ENCODE results near the gene BLOC1S6. TPM values are rescaled to one million over a fixed set of nuclear protein-coding genes. Genes with fewer than 3 reads are reported as not detected.
"Not testable (repeated sequence)": the region's sequence is repeated elsewhere in the genome, so short reads cannot be mapped to it uniquely, and the experiment has no call there.

Gene BLOC1S6
- total and polyA plus RNA-seq, 7 donors, result 14.3 to 55.2 (median 31.7) TPM

DNA sequence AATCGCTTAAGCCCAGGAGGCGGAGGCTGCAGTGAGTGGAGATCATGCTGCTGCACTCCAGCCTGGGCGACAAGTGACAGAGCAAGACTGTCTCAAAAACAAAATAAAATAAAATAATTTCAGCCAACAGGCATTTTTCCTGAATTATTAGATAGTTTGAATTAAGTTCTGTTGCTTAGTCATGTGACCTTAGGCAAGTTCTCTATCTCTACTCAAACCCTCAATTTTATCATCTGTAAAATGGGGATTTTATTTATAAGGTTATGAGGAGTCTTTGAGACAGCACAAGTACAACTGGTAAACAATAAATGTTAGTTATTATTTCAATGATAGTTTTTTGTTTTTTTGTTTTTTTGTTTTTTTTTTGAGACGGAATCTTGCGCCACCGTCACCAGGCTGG lies 60.6 kb downstream of the BLOC1S6 start:
- Histone ChIP-seq H3K36me3 (ENCODE audit: insufficient read depth in 1 of 2, low read depth in 1 of 2) (peaks cover 0 to 5% of the 10 kb centered on the region in 2 donors), H3K9me3 (no peaks in the 10 kb centered on the region), H3K4me1 (peaks cover 68% of the 10 kb centered on the region), H3K27me3 (ENCODE audit: insufficient read depth in 3 of 3, low read length in 2 of 3) (no peaks in the 10 kb centered on the region), H3K27ac (peak overlapping the region; percentile 97), H3K4me3 (no peak overlapping the region)
- DNase-seq (no peak), ATAC-seq (no peak)
- WGBS, 3 donors, result 96 to 99% (median 98%) methylated on average over 6 of the region's 6 CpGs
- intact Hi-C loops (cut with DNase I), result no loop called here
- TF ChIP-seq, protein P1, sequence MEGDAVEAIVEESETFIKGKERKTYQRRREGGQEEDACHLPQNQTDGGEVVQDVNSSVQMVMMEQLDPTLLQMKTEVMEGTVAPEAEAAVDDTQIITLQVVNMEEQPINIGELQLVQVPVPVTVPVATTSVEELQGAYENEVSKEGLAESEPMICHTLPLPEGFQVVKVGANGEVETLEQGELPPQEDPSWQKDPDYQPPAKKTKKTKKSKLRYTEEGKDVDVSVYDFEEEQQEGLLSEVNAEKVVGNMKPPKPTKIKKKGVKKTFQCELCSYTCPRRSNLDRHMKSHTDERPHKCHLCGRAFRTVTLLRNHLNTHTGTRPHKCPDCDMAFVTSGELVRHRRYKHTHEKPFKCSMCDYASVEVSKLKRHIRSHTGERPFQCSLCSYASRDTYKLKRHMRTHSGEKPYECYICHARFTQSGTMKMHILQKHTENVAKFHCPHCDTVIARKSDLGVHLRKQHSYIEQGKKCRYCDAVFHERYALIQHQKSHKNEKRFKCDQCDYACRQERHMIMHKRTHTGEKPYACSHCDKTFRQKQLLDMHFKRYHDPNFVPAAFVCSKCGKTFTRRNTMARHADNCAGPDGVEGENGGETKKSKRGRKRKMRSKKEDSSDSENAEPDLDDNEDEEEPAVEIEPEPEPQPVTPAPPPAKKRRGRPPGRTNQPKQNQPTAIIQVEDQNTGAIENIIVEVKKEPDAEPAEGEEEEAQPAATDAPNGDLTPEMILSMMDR (IDR thresholded peaks at IDR 0.05), result no peak

DNA sequence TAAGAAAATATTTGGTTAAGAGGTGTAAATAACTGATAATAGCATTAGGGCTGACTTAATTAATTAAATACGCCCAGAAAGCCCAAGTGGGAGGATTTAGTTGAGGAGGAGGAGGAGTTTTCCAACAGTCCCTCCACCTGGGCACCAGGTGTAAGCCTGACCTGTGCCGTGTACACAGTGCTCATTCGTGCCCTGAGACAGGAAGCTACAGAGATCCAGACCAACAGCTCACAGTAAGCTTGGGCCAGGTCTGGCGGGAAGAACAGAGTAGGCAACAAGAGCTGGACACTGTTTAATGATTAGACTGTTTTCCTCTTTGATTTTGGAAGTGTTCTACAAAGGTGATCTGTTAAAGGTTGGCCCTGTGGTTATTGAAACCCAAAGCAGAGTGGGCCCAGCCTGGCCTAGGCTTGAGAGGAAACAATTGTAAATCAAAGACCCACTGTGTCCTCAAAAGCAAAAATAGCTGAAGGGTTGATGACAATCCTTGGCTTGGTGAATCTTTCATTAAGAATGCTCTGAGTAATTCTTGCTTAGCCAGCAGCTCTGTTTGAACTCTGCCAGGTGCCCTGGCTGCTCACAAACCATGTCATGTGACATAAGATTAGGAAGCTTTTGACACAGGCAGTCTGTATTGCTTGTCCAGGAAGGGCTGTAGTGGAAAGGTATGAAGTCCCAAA lies 61.5 kb downstream of the BLOC1S6 start:
- H3K4me1 ChIP-seq, result peaks cover 66% of the 10 kb centered on the region
- H3K4me3 ChIP-seq, result no peak overlapping the region
- no peaks in the 10 kb centered on the region for H3K27me3 ChIP-seq (ENCODE audit: insufficient read depth in 3 of 3, low read length in 2 of 3)
- DNase-seq (peak; percentile 46 to 67), ATAC-seq (peak; percentile 82 to 92 (median 88))
- intact Hi-C loops (cut with DNase I), result no loop called here
- WGBS, 3 donors, result 83 to 92% (median 90%) methylated on average over 4 of the region's 4 CpGs
- no peaks in the 10 kb centered on the region for H3K9me3 ChIP-seq
- H3K36me3 ChIP-seq (ENCODE audit: insufficient read depth in 1 of 2, low read depth in 1 of 2), result peaks cover 0 to 5% of the 10 kb centered on the region in 2 donors
- peak overlapping the region; percentile 97 for H3K27ac ChIP-seq
- TF ChIP-seq, protein P1 (IDR thresholded peaks at IDR 0.05), result no peak

DNA sequence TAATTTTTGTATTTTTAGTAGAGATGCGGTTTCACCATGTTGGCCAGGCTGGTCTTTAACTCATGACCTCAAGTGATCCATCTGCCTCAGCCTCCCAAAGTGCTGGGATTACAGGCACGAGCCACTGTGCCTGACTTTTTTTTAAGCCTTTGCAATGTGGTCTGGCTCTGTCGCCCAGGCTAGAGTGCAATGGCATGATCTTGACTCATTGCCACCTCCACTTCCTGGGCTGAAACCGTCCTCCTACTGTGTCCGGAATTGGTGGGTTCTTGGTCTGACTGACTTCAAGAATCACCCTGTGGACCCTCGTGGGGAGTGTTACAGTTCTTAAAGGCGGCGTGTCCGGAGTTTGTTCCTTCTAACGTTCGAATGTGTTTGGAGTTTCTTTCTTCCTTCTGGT lies 62.8 kb downstream of the BLOC1S6 start:
- H3K4me1 ChIP-seq, result peaks cover 56% of the 10 kb centered on the region
- DNase-seq; H3K9me3 ChIP-seq; H3K27me3 ChIP-seq (ENCODE audit: insufficient read depth in 3 of 3, low read length in 2 of 3); H3K36me3 ChIP-seq (ENCODE audit: insufficient read depth in 1 of 2, low read depth in 1 of 2); H3K4me3 ChIP-seq; intact Hi-C loops (cut with DNase I): not testable (repeated sequence)
- peak overlapping the region; percentile 97 for H3K27ac ChIP-seq
- peak; percentile 42 to 55 (median 44) for ATAC-seq
- WGBS, 3 donors, result 70 to 83% (median 74%) methylated on average over 11 of the region's 11 CpGs

DNA sequence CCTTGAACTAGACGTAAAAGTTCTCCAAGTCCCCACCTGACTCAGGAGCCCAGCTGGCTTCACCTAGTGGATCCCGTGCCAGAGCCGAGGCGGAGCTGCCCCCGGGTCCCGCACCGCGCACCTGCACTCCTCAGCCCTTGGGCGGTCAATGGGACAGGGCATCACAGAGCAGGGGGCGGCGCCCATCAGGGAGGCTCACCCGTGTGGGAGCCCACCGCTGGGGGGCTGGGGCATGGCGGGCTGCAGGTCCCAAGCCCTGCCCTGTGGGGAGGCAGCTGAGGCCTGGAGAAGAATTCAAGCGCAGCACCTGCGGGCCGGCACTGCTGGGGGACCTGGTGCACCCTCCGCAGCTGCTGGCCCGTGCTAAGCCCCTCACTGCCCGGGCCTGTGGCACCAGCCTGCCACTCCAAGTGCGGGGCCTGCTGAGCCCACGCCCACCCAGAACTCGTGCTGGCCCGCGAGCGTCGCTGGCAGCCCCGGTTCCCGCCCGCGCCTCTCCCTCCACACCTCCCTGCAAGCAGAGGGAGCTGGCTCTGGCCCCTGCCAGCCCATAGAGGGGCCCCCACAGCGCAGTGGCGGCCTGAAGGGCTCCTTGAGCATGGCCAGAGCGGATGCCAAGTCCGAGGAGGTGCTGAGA lies 63.8 kb downstream of the BLOC1S6 start:
- Histone ChIP-seq H3K36me3 (ENCODE audit: insufficient read depth in 1 of 2, low read depth in 1 of 2) (peaks cover 0 to 5% of the 10 kb centered on the region in 2 donors), H3K27me3 (ENCODE audit: insufficient read depth in 3 of 3, low read length in 2 of 3) (no peaks in the 10 kb centered on the region), H3K27ac (no peak overlapping the region), H3K9me3 (no peaks in the 10 kb centered on the region), H3K4me1 (peaks cover 46% of the 10 kb centered on the region), H3K4me3 (no peak overlapping the region)
- 97 to 98% (median 97%) methylated on average over 33 to 35 of the region's 35 CpGs for WGBS, 3 donors
- TF ChIP-seq, protein P1 (IDR thresholded peaks at IDR 0.05), result no peak
- ATAC-seq, result no peak
- intact Hi-C loops (cut with DNase I), result no loop called here
- DNase-seq, result no peak

DNA sequence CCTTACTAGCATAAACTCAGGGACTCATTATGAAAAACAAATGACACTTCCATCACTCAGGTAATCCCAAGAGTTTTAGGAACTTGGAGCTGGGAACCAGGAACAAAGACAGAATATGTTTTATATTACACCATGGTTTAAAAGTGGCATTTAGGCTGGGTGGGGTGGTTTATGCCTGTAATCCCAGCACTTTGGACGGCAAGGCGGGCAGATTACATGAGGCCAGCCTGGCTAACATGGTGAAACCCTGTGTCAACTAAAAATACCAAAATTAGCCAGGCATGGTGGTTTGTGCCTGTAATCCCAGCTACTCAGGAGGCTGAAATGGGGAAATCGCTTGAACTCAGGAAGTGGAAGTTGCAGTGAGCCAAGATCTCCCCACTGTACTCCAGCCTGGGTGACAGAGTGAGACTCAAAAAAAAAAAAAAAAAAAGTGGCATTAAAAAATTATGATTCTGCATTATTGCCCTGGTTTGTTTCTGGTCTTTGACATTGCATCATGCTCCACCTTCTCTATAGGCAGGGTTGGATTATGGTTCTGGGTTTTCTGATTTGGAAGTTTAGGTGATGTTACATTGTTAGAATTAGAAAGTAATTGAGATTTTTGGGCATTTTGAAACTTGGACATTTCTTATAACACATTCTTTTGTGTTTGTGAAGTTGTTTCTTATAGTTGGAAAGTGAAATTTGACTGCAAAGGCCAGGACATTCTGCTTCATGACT lies 66.7 kb downstream of the BLOC1S6 start:
- peaks cover 42% of the 10 kb centered on the region for H3K4me1 ChIP-seq
- 70 to 75% (median 71%) methylated on average over 3 of the region's 3 CpGs for WGBS, 3 donors
- H3K4me3 ChIP-seq, result no peak overlapping the region
- ATAC-seq, result no peak
- H3K27ac ChIP-seq, result peak overlapping the region; percentile 26
- H3K36me3 ChIP-seq (ENCODE audit: insufficient read depth in 1 of 2, low read depth in 1 of 2), result peaks cover 0 to 5% of the 10 kb centered on the region in 2 donors
- TF ChIP-seq, protein P1 (IDR thresholded peaks at IDR 0.05), result no peak
- no peaks in the 10 kb centered on the region for H3K9me3 ChIP-seq
- DNase-seq, result no peak
- intact Hi-C loops (cut with DNase I), result no loop called here
- H3K27me3 ChIP-seq (ENCODE audit: insufficient read depth in 3 of 3, low read length in 2 of 3), result no peaks in the 10 kb centered on the region
